RWPE1 (cell line): ENCODE data around the gene TUT1.

Experiments
- CTCF ChIA-PET: fragments of 350-600 bp; sonication (Branson Sonifier 250); formaldehyde crosslinking; extraction: SDS; loops from one replicate; lab custom pipeline; 2021; lab: Yijun Ruan, JAX
- POLR2A ChIA-PET: fragments of 400-600 bp; formaldehyde crosslinking; extraction: SDS; loops from one replicate; lab custom pipeline; 2020; ENCODE audit warnings: antibody characterized with exemption; ENCODE audit not compliant: low non-redundant PET; lab: Yijun Ruan, JAX
- DNase-seq: peaks from one replicate; pipeline ENCODE4 v3.0.0; 2012; ENCODE audit warnings: low spot score
- H3K27ac ChIP-seq: fragments of 450-650 bp; 2 replicates; pipeline ENCODE4 v1.5.1; 2017
- CTCF ChIP-seq: fragments of 450-650 bp; conservative IDR thresholded peaks from 2 replicates; pipeline ENCODE4 v1.5.1; 2017; ENCODE audit warnings: low read depth, mild to moderate bottlenecking

TUT1 gene

GRCh38 chr11:62539238-62539925 lies 51.9 kb downstream of the TUT1 start:
- peak overlapping the region; percentile 100 for H3K27ac ChIP-seq
- ChIA-PET CTCF (interaction anchor here (1.0 to 1.6 kb wide), 4 partner anchors 21 to 115 kb away, joined by 3 to 6 read pairs (median 4); no protein-coding TSS in a partner anchor), POLR2A (no interaction called here)
- DNase-seq: peak; percentile 90
- no peak for TF ChIP-seq CTCF

GRCh38 chr11:62538470-62539237 lies 52.7 kb downstream of the TUT1 start:
- H3K27ac ChIP-seq: peak overlapping the region; percentile 100
- DNase-seq: no peak
- TF ChIP-seq CTCF: no peak
- POLR2A ChIA-PET: no interaction called here
- CTCF ChIA-PET: interaction anchor here (1.6 kb wide), 2 partner anchors 22 to 114 kb away, joined by 4 to 6 read pairs; no protein-coding TSS in a partner anchor

- H3K27ac ChIP-seq: peak overlapping the region; percentile 100
- no peak for TF ChIP-seq CTCF
- ChIA-PET CTCF (interaction anchor here (0.6 kb wide), 1 partner anchor 45 kb away, joined by 4 read pairs; no protein-coding TSS in a partner anchor), POLR2A (no interaction called here)
- no peak for DNase-seq
These were observed 54.9 kb downstream of the TUT1 start for GRCh38 chr11:62536301-62536957.

GRCh38 chr11:62535802-62536201 lies 55.5 kb downstream of the TUT1 start:
- ChIA-PET CTCF (no interaction called here), POLR2A (no interaction called here)
- H3K27ac ChIP-seq: peak overlapping the region; percentile 100
- no peak for DNase-seq
- no peak for TF ChIP-seq CTCF

- POLR2A ChIA-PET: no interaction called here
- CTCF ChIA-PET: interaction anchor here (0.7 kb wide), 1 partner anchor 690 kb away, joined by 3 read pairs; no protein-coding TSS in a partner anchor
These were observed 56.4 kb downstream of the TUT1 start for GRCh38 chr11:62534779-62535545.

More at GRCh38 chr11:62534779-62535545, 56.4 kb downstream of the TUT1 start:
- peak overlapping the region; percentile 100 for H3K27ac ChIP-seq
- no peak for TF ChIP-seq CTCF
- DNase-seq: no peak
